ENCODE measurements around the gene MCCD1. TPM values are rescaled to one million over a fixed set of nuclear protein-coding genes. Genes with fewer than 3 reads are reported as not detected.
A peak's percentile ranks its signal among the peaks of the same experiment; 100 is the strongest.
"Not testable (repeated sequence)": the region's sequence is repeated elsewhere in the genome, so short reads cannot be mapped to it uniquely, and the experiment has no call there.

MCCD1 gene
- total RNA-seq, 2 donors from 2014 or later, result not detected

- no peak for TF ChIP-seq CTCF (IDR thresholded peaks at IDR 0.05)
- Histone ChIP-seq H3K9ac (ENCODE audit: low read depth in 2 of 2, low read length in 2 of 2) (no peak overlapping the region), H3K27me3 (no peaks in the 10 kb centered on the region), H3K4me3 (no peak overlapping the region), H3K4me1 (no peaks in the 10 kb centered on the region), H3K36me3 (no peaks in the 10 kb centered on the region), H3K27ac (no peak overlapping the region), H3K9me3 (no peaks in the 10 kb centered on the region)
- intact Hi-C loops (cut with DNase I), result no loop called here
- no peak for DNase-seq
Measured at GRCh38 chr6:31485055-31485454, 43.7 kb upstream of the MCCD1 start.

- H3K27me3 ChIP-seq; H3K4me1 ChIP-seq; H3K9ac ChIP-seq (ENCODE audit: low read depth in 2 of 2, low read length in 2 of 2); DNase-seq; H3K4me3 ChIP-seq; H3K27ac ChIP-seq; H3K36me3 ChIP-seq; H3K9me3 ChIP-seq; intact Hi-C loops (cut with DNase I): not testable (repeated sequence)
Measured at GRCh38 chr6:31486065-31486837, 42.5 kb upstream of the MCCD1 start.

GRCh38 chr6:31487674-31488073, 41.1 kb upstream of the MCCD1 start:
- H3K4me3 ChIP-seq; H3K9me3 ChIP-seq; H3K9ac ChIP-seq (ENCODE audit: low read depth in 2 of 2, low read length in 2 of 2); DNase-seq; H3K27ac ChIP-seq; intact Hi-C loops (cut with DNase I); H3K27me3 ChIP-seq; H3K4me1 ChIP-seq; H3K36me3 ChIP-seq: not testable (repeated sequence)

- intact Hi-C loops (cut with DNase I), result no loop called here
- H3K4me1 ChIP-seq, result no peaks in the 10 kb centered on the region
- no peak overlapping the region for H3K9ac ChIP-seq (ENCODE audit: low read depth in 2 of 2, low read length in 2 of 2)
- DNase-seq, result no peak
- H3K27me3 ChIP-seq, result no peaks in the 10 kb centered on the region
- no peaks in the 10 kb centered on the region for H3K36me3 ChIP-seq
- no peak for TF ChIP-seq CTCF (IDR thresholded peaks at IDR 0.05)
- H3K4me3 ChIP-seq, result no peak overlapping the region
- no peaks in the 10 kb centered on the region for H3K9me3 ChIP-seq
- no peak overlapping the region for H3K27ac ChIP-seq
Measured at GRCh38 chr6:31489086-31489485, 39.7 kb upstream of the MCCD1 start.

- no peaks in the 10 kb centered on the region for H3K9me3 ChIP-seq
- no peaks in the 10 kb centered on the region for H3K4me1 ChIP-seq
- no peak for DNase-seq
- H3K27me3 ChIP-seq, result no peaks in the 10 kb centered on the region
- intact Hi-C loops (cut with DNase I), result loop anchor here (10.0 kb wide), 1 partner anchor 55 kb away; the partner anchor contains the start of genes ATP6V1G2, DDX39B and NFKBIL1
- no peak for TF ChIP-seq CTCF (IDR thresholded peaks at IDR 0.05)
- no peak overlapping the region for H3K27ac ChIP-seq
- peak overlapping the region in 1 of 2 donors; percentile 32 for H3K9ac ChIP-seq (ENCODE audit: low read depth in 2 of 2, low read length in 2 of 2)
- H3K36me3 ChIP-seq, result no peaks in the 10 kb centered on the region
- H3K4me3 ChIP-seq, result no peak overlapping the region
Measured at GRCh38 chr6:31490115-31490873, 38.5 kb upstream of the MCCD1 start.

- peak overlapping the region in 1 of 2 donors; percentile 70 for H3K9ac ChIP-seq (ENCODE audit: low read depth in 2 of 2, low read length in 2 of 2)
- H3K27ac ChIP-seq, result peak overlapping the region; percentile 66
- H3K27me3 ChIP-seq, DNase-seq, H3K9me3 ChIP-seq, H3K36me3 ChIP-seq, H3K4me1 ChIP-seq: not testable (repeated sequence)
- intact Hi-C loops (cut with DNase I), result loop anchor here (10.0 kb wide), 1 partner anchor 51 kb away; the partner anchor contains the start of genes ATP6V1G2, DDX39B and NFKBIL1
- peak overlapping the region; percentile 53 for H3K4me3 ChIP-seq
Measured at GRCh38 chr6:31493550-31493874, 35.2 kb upstream of the MCCD1 start.

Measured in colonic mucosa (tissue), 4 donors.